Measurements from ENCODE around the gene CHMP5.

CHMP5 gene

DNA sequence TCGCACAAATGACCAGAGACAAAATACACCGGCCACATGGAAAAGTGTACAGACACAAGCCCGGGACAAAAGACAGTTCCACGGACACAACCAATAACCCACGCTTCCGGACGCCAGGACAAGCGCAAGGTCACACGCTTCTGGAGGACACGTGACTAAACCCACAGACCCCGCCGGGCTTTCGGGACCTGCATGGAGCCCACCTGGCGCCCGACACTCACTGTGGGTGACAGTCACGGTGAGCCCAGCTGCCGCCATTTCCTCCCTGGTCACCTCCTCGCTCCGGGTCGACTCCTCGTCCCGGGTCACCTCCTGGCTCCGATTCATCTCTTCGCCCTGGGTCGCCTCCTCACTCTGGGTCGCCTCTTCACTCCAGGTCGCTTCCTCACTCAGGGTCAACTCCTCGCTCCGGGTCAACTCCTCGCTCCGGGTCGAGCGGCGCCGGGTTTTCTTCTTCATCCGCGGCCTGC lies 811 bp upstream of the CHMP5 start:
- Mint-ChIP-seq H3K4me3 (peak overlapping the region; percentile 91 to 98 (median 98)), H3K9me3 (no peaks in the 10 kb centered on the region), H3K36me3 (ENCODE audit: low read depth) (peaks cover 36% of the 10 kb centered on the region), H3K27me3 (ENCODE audit: low read depth) (no peaks in the 10 kb centered on the region), H3K4me1 (peaks cover 21% of the 10 kb centered on the region), H3K27ac (peak overlapping the region; percentile 45 to 81 (median 77))
- no peak for TF ChIP-seq CTCF (IDR thresholded peaks at IDR 0.05; ENCODE audit: unreplicated experiment in 3 of 3)

DNA sequence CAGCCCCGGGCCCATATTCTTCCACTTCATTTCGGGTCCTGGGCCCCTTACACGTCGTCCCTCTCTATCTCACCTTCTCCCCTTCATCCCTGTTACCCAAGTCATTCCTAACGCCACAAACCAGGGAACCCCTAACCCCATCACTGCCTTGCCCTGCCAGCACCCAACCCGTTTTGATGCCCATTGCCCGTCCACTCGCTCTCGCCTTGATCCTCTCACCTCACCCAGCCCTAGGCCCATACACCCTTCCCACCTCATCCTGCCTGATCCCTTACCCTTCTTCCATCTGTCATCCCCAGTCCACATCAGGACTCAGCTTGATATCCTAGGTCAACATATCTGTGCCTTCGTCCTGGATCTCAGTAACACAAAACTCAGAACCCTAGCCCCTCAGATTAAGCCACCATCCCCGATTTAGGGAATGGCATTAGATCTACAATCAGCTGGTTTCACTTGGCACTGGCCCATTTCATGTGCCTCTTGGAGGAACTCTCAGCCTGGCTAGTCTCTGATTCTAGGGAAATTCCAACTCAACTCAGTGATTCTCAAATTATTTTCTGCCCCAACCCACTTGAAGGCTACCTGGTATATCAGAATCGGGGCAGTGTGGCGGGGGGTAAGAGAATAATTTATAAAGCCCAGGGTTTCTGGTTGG lies 489 bp downstream of the CHMP5 start:
- Mint-ChIP-seq H3K27ac (peak overlapping the region; percentile 28 to 87 (median 85)), H3K36me3 (ENCODE audit: low read depth) (peaks cover 30% of the 10 kb centered on the region), H3K27me3 (ENCODE audit: low read depth) (no peaks in the 10 kb centered on the region), H3K4me3 (peak overlapping the region; percentile 91 to 98 (median 94)), H3K9me3 (no peaks in the 10 kb centered on the region), H3K4me1 (peaks cover 21% of the 10 kb centered on the region)
- TF ChIP-seq CTCF (IDR thresholded peaks at IDR 0.05; ENCODE audit: unreplicated experiment in 3 of 3) = no peak

DNA sequence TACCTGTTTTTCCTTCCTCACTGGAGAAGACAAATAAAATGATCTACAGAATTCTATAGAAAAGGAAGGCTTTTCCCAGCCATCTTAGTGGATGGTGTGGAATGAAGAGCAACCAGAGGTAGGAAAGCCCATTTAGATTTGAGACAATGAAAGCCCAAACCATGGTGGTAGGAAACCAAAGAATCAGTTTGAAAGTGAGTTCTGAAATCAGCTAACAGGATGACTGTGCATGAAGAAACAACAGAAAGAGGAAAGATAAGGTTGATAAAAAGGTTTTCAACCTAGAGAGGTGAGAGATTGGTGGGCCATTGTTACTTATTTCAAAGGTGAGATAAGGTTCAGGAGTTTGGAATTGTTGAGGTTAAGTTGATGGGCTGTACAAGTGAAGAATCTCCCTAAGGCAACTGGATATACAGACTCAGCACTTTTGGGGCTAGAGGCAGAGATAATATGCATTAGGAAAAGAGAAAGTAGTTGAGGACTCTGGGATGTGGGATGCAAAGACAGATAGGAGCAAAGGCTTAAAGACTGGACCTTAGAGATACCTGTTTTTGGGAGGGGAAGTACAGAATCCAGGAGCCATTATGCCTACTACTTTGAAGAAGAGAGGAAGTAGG lies 2.4 kb downstream of the CHMP5 start:
- TF ChIP-seq CTCF (IDR thresholded peaks at IDR 0.05; ENCODE audit: unreplicated experiment in 3 of 3) = no peak
- peaks cover 21% of the 10 kb centered on the region for H3K4me1 Mint-ChIP-seq
- H3K4me3 Mint-ChIP-seq = peak overlapping the region; percentile 0 to 86 (median 37)
- peaks cover 37% of the 10 kb centered on the region for H3K36me3 Mint-ChIP-seq (ENCODE audit: low read depth)
- H3K27me3 Mint-ChIP-seq (ENCODE audit: low read depth) = no peaks in the 10 kb centered on the region
- H3K9me3 Mint-ChIP-seq = no peaks in the 10 kb centered on the region
- H3K27ac Mint-ChIP-seq = no peak overlapping the region

GRCh38 chr9:33270146-33270545 lies 5.3 kb downstream of the CHMP5 start:
- Mint-ChIP-seq H3K4me1 (peaks cover 15% of the 10 kb centered on the region), H3K27me3 (ENCODE audit: low read depth) (no peaks in the 10 kb centered on the region), H3K27ac (no peak overlapping the region), H3K36me3 (ENCODE audit: low read depth) (peaks cover 52% of the 10 kb centered on the region), H3K9me3 (no peaks in the 10 kb centered on the region), H3K4me3 (no peak overlapping the region)
- no peak for TF ChIP-seq CTCF (IDR thresholded peaks at IDR 0.05; ENCODE audit: unreplicated experiment in 3 of 3)

DNA sequence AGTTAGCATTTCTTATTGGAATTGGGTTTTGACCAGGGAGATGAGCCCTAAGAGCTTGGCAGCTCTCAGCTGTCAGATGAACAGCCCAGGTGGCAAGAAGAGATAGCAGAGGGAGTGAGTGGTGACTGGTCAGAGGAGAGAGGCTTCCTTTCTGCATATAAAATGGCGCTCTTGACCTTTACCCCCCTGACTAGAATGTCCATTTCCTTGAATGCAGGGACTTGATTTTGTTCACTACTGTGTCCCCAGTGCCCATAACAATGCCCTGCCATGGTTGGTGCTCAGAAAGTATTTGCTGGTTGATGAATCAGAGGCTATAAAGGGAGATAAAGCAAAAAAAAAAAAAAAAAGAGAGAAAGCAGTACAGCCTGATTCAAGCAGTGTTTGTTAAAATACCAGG lies 7.2 kb downstream of the CHMP5 start:
- Mint-ChIP-seq H3K27ac (no peak overlapping the region), H3K36me3 (ENCODE audit: low read depth) (peaks cover 61% of the 10 kb centered on the region), H3K4me3 (no peak overlapping the region), H3K4me1 (peaks cover 6% of the 10 kb centered on the region), H3K9me3 (no peaks in the 10 kb centered on the region), H3K27me3 (ENCODE audit: low read depth) (no peaks in the 10 kb centered on the region)
- TF ChIP-seq CTCF (IDR thresholded peaks at IDR 0.05; ENCODE audit: unreplicated experiment in 3 of 3) = no peak
